Inflammatory macrophage (primary cell): Measurements from ENCODE around the gene SCMH1.

Experiments used
- DNase-seq, 2 donors: peaks; one replicate each; pipeline ENCODE4 v3.0.0-alpha.2; 2020 to 2022

The SCMH1 gene

DNA sequence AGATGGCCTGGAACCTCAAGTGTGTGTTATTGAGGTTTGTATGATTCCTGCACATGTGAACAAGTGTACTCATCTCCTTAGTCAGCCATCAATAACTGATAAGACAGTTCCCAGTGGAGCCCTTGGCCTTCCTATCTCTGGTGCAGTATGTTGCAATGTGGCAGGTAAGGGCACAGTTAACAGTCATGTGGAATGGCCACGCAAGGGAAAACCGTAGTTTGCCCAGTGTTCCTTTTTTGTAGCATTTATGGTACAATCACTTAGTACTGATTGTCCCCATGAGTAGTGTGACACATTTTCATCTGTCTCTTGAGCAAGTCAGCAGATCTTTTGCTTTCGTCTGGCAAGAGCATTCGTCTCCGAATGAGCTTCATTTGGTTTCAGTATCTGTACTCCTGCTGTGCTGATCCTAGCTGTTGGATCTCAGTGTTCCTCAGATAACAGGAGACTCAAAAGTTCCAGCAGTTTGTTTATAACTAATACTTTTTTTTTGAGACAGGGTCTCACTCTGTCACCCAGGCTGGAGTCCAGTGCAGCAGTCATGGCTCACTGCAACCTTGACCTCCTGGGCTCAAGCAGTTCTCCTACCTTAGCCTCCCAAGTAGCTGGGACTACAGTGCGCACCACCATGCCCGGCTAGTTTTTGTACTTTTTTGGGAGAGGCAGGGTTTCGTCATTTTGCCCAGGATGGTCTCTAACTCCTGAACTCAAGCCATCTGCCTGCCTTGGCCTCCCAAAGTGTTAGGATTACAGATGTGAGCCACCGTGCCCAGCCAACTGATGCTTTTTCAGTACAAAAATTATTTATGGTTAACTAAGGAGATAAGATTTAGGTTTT lies 254.4 kb downstream of the SCMH1 start:
- no peak for DNase-seq

DNA sequence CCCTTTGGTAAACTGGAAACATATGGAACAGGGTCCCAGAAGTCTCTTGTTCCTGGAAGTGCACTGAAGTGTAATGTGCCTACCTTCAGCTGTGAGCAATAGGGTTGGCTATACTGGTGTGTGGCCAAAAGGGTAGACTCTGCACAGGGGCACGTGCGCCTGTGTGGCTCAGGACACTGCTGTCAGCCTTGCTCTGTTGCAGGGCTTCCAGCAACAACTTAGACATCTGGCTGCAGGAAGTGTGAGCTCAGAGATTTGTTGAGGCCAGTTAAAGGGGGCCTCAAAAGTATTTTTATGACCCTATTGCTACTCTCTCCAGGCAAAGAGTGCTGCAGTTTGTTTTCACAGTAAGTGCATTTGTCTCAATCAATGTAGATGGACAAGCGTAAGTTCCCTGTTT lies 255.2 kb downstream of the SCMH1 start:
- DNase-seq, result no peak

DNA sequence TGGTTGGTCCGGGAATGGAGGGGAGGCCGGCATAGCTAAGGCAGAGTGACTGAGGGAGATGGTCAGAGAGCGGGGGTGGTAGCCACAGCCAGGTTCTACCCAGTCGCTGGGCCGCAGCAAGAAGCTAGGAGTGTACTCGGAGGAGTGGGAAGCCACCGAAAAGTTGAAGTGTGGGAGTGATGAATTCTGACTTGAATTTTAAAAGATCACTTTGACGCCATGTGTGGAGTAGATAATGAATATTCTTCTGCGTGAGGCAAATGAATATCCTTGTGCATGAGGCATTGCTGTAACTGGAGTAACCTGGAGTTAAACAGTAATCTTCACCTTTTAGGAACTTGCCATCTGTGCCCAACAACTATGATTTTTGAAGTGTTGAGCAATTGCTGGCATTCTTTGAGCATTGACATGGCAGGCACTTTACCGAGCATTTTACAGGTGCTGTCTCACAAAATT lies 255.8 kb downstream of the SCMH1 start:
- no peak for DNase-seq

DNA sequence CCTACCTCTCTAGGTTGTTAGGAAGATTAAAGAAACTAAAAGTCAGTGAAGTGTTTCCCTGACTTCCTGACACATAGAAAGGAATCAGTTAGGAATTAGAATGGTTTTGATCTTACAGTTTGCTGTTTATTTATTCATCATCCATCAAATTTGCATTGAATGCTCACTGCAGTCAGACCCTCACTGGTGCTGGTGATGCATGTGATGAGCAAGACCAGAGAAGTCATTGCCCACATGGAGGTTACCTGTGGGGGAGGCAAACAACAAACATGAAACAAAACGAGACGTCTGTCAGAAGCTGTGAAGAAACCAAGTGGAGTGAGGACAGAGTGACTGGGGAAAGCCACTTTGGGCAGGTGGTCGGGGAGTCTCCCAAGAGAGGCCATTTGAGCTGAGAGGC lies 256.2 kb downstream of the SCMH1 start:
- DNase-seq, result no peak

DNA sequence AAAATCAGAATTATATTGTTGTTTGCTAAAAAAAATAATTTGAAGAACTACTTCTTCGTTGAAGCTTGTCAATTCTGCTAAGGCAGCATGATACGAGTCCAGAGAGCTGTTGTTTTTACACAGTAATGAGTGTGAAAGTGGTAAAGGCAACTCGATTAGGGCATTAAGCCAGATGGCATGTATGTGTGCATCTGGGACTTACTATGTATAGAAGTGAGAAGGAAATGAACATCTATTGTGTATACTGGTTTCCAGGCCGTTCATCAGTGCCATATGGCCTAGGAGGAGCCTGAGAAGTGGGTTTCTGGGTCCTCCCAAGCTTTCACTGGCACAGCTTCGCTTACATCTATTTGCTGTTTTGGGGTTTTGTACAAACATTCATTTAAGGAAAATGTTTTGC lies 256.9 kb downstream of the SCMH1 start:
- no peak for DNase-seq

DNA sequence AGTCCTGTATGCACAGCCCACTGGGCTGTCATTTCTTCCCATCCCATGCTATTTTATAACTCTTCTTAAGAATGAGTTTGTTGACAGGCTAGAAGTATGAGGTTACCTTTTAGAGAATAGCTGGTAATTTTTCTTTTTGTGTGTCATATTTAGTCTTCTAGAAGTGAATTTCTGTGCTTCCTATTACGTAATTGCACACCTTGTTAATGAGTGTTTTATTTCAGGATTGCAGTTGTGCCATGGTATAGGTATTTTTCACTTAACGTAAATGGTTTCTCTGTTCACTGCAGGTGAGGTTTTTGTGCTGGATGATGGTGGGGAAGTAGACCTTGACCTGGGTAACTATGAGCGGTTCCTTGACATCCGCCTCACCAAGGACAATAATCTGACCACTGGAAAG lies 257.6 kb downstream of the SCMH1 start:
- no peak for DNase-seq

DNA sequence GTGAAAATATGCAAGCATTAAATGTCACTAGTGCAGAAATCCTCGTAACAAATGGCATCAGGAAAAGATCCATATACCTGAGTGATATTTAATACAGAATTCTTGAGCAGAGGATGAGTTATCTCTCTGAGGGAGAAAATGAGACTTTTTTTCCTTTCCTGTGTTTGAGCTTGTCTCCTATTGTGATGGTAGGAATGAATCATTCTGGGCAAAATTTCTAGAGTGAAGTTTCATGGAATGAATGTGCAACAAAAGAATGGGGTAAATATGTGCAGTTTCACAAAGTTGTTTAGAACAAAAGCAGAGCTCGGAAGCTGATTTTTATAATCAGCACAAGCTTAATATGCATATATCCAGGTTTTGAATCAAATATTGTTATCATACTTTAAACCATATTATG lies 258.0 kb downstream of the SCMH1 start:
- no peak for DNase-seq

DNA sequence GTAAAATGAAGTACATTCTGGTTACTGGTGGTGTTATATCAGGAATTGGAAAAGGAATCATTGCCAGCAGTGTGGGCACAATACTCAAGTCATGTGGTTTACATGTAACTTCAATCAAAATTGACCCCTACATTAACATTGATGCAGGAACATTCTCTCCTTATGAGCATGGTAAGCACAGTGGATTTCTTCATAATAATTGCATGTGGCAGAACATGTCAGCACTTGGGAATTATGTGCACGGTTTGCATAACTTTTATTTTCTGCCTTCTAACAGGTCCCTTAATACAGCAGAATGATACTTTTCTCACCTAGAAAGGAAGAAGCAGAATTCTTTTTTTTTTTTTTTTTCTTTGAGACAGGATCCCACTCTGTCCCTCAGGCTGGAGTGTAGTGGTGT lies 258.8 kb downstream of the SCMH1 start:
- DNase-seq, result no peak

DNA sequence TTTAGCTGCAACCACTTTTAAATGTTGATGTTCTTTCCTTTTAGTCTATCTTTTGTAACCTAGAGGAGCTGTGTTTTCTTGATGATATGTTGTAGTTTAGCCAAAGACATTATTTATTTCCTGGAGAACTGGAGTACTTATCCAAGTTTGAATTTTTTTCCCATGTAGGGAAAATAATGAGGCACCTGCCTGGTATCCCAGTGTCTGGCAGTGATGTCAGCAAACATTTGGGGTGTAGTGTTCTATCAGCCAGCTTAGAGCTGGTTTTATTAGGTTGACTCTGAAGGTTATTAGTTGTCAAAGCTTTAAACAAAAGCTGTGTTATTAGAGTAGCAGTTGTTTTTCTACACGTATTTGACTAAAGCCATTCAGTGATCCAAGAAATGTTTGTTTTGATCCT lies 259.4 kb downstream of the SCMH1 start:
- no peak for DNase-seq

DNA sequence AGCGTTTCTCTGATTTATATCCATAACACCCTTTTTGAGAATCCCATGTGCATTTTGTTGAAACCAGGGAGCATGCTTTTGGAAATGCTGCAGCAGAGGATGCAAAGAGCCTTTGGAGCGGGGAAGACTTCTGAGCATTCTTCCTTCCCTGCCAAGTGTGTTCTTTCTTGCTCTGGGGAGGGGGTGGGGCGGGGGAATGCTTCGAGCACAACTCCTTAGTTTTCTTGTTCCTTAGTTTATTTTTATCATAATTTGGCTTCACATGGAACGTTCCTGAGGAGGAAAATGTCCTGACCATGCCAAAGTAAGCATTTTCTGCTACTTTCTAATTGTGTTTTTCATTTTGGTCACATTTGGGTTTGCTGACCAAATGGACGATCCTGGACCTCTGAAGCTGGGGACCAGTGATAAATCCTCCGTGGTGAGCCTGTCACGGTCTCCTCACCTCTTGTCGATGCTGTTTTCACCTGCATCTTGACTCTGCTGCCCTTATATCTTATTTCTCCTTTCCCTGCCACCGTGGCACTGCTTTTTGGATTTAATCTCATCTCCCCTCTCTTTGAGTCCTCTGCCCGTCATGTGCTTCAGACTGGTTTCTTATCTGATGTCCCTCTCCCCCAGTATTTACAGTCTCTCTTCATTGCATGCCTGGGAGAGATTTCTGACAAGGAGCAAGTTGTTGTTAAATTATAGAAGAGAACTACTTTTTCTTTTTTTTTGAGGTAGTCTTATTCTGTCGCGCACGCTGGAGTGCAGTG lies 260.2 kb downstream of the SCMH1 start:
- no peak for DNase-seq

DNA sequence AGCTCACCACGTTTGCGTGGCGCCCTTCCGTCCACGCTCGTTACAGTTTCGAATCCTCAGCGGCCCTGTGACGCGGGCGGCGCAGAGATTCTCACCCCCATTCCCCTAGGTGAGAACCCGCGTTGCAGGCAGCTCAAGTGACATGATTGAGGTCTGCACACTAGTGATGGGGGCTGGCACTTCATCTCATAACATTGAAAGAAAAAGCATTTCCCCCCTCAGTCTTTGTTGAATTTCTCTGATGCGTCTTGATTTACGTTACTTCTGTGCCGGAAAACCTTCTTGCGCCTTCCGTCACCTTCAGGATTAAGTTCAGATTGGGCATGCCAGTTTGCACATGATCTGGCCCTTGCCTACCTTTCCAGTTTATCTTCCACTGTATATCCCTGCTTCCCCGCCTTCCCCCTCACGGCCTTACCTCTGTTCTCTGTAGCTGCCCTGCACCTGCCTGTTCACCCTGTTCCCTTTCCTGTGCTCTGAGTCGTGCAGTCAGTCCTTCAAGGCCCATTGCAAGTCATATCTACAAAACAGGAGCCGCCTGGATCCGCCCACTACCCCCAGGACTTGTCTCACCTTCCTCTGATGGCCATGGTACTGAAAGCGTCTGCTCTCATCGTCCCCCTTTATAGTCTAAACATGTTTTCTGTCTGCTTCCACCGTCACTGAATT lies 261.5 kb downstream of the SCMH1 start:
- peak; percentile 7 to 18 for DNase-seq

DNA sequence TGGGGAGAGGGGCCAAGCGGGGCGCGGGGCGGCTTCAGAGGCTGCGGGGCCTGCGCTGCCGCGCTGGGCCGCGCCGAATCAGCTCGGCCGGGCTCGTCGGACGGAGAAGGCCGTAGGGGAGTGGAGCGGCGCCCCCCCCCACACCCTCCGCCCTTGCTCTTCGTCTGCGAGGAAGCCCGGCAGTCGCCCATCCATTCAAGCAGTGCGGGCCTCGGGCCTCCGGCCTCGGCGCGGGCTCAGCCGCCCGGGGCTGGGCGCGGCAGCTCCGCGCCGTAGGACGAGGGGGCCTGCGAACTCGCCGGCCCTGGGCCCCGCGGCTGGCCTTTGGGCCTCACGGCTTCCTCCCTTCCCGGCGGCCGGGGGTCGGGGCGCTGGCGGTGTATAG lies 262.0 kb downstream of the SCMH1 start:
- DNase-seq, result no peak

DNA sequence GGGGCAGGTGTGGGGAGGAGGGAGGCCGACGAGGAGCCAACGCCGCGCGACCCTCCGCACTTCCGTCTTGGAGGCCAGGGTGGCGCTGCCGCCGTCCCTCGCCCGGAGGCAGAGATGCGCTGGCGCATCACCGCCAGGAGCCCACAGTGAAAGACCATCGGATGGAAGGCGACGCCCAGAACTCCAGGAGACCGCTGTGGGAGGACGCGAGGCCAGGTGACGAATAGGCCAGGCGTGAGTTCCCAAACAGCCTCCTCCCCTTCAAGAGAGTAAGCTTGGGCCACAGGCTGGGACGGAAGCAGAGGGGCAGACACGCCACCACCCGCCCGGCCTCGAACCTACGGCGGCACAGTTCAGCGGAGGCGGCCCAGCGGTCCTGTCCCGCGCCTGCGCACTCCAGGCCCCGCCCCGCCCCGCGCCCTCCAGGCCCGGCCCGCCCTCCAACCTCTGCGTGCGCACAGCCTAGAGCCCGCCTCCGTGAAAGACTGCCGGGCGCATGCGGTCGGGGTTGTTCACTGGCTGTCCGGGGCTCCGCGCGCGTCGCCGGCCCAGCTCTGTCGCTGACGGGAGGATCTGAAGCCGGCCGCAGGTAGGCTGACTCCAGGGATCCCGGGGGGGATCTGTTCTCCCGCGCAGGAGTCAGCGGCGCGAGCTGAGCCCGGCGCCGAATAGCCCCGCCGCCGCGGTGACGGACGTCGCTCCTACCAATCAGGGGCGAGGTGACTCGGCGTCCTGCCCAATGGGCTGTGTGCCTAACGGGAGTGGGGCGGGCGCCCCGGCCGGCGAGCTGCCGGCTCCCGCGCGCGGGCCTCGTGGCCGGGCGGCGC lies 262.7 kb downstream of the SCMH1 start, which contains the start of gene CTPS1:
Gene CTPS1 (plus strand): TSS at position 456 of the 827 bp plus-strand sequence. CDS start 3,595 bp downstream, outside the sequence.
- DNase-seq, result peak; percentile 92 to 94

DNA sequence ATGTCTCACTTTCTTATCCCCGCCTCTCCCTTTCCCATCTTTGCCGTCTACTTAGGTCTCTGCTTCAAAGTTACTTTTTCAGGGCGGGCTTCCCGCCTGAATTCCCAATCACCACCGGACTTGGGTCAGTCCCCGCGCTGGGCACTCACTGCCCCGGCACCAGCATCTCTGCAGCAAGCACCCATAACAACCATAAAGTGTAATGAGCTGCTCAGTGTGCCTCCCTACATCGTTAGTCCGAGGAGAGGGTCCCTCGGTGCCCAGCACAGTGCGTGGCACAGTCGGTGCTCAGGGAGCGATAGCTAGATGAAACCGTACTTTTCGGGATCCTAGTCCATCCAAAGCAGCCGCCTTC lies 263.2 kb downstream of the SCMH1 start:
- no peak for DNase-seq

DNA sequence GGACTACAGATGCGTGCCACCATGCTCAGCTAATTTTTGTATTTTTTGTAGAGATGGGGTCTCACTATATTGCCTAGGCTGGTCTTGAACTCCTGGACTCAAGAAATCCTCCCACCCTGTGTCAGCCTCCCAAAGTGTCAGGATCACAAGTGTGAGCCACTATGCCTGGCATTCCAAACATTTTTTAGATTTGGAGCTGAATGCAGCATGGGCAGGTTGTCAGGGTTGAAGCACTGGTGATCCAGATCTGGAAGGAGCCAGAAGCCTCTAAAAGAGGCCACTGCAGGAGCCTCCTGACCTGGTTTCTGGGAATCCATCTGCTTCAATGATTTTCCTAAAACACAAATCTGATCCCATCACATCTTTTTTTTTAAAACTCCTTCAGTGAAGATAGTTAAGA lies 264.4 kb downstream of the SCMH1 start:
- no peak for DNase-seq
